BJ (cell line): ENCODE measurements around the gene CTCF. TPM values are rescaled to one million over a fixed set of nuclear protein-coding genes. Genes with fewer than 3 reads are reported as not detected.

Experiments used
- CTCF ChIA-PET: fragments of 350-600 bp; formaldehyde crosslinking; extraction: SDS; loops from one replicate; lab custom pipeline; 2021; ENCODE audit warnings: antibody characterized with exemption, inconsistent platforms; lab: Yijun Ruan, JAX
- POLR2A ChIA-PET: fragments of 300-600 bp; sonication (Branson Sonifier 250); formaldehyde crosslinking; extraction: SDS; loops from one replicate; lab custom pipeline; 2021; ENCODE audit warnings: antibody characterized with exemption; lab: Charles Lee
- DNase-seq: peaks from one replicate; pipeline ENCODE4 v3.0.0-alpha.2; 2011; ENCODE audit warnings: low read depth
- H3K27me3 ChIP-seq: 2 replicates; pipeline ENCODE4 v1.6.0; 2011; ENCODE audit warnings: low read length; ENCODE audit not compliant: control insufficient read depth, insufficient read depth
- H3K36me3 ChIP-seq: 2 replicates; pipeline ENCODE4 v1.5.1; 2011; ENCODE audit warnings: low read length; ENCODE audit not compliant: control insufficient read depth, insufficient read depth
- H3K4me3 ChIP-seq: 2 replicates; pipeline ENCODE4 v1.5.1; 2011; ENCODE audit warnings: low read depth, mild to moderate bottlenecking, control low read depth, low read length
- CTCF ChIP-seq: IDR thresholded peaks from 2 replicates; pipeline ENCODE4 v1.5.1; 2011; ENCODE audit warnings: low read depth, mild to moderate bottlenecking, control low read depth, inconsistent platforms, low read length, moderate library complexity; ENCODE audit not compliant: insufficient read depth
- polyA plus RNA-seq: library from polyadenylated mRNA; depleted of rRNA; stranded (reverse); fragments of >200 nt; gene quantifications from 2 replicates; pipeline ENCODE4 v1.2.3, GENCODE V29; 2011

Gene CTCF
- polyA plus RNA-seq, 1 experiment: 20.9 TPM

- CTCF ChIA-PET: interaction anchor here (1.4 to 15.6 kb wide), 3 partner anchors 10 to 116 kb away, joined by 3 to 181 read pairs (median 13); partner anchors contain the start of gene CTCF
- no peak overlapping the region for H3K4me3 ChIP-seq
- no peak for DNase-seq
- TF ChIP-seq CTCF: no peak
- POLR2A ChIA-PET: no interaction called here
- no peaks in the 10 kb centered on the region for H3K27me3 ChIP-seq
- peaks cover 5% of the 10 kb centered on the region for H3K36me3 ChIP-seq
Measured at GRCh38 chr16:67637625-67638024, 75.3 kb downstream of the CTCF start.

- ChIA-PET POLR2A (no interaction called here), CTCF (interaction anchor here (0.6 to 15.6 kb wide), 7 partner anchors 20 to 125 kb away, joined by 3 to 181 read pairs (median 4); partner anchors contain the start of gene CTCF)
- Histone ChIP-seq H3K27me3 (peaks cover 12% of the 10 kb centered on the region), H3K4me3 (no peak overlapping the region), H3K36me3 (no peaks in the 10 kb centered on the region; the same call in 1 of the 2 replicates)
- no peak for DNase-seq
- TF ChIP-seq CTCF: no peak
Measured at GRCh38 chr16:67641779-67642708, 79.7 kb downstream of the CTCF start.

- Histone ChIP-seq H3K27me3 (peaks cover 22% of the 10 kb centered on the region), H3K4me3 (no peak overlapping the region), H3K36me3 (no peaks in the 10 kb centered on the region; the same call in 1 of the 2 replicates)
- ChIA-PET POLR2A (no interaction called here), CTCF (interaction anchor here (0.7 to 15.6 kb wide), 16 partner anchors 11 to 154 kb away, joined by 3 to 181 read pairs (median 10); partner anchors contain the start of genes ACD, CTCF and RIPOR1)
- no peak for DNase-seq
- no peak for TF ChIP-seq CTCF
Measured at GRCh38 chr16:67644038-67644437, 81.7 kb downstream of the CTCF start.

- ChIA-PET POLR2A (no interaction called here), CTCF (interaction anchor here (0.7 to 15.6 kb wide), 24 partner anchors 12 to 164 kb away, joined by 3 to 181 read pairs (median 6); partner anchors contain the start of genes ACD, ATP6V0D1, CTCF and RIPOR1)
Measured at GRCh38 chr16:67645397-67646121, 83.2 kb downstream of the CTCF start.

More at GRCh38 chr16:67645397-67646121, 83.2 kb downstream of the CTCF start:
- no peaks in the 10 kb centered on the region for H3K36me3 ChIP-seq
- no peak for DNase-seq
- no peak for TF ChIP-seq CTCF
- no peak overlapping the region for H3K4me3 ChIP-seq
- peaks cover 34% of the 10 kb centered on the region for H3K27me3 ChIP-seq
